C4-2B (cell line): ENCODE results near the gene ZNF691.

Experiments
- H3K27ac ChIP-seq: fragments of 450-650 bp; 2 replicates; pipeline ENCODE4 v1.5.1; 2017
- CTCF ChIP-seq: fragments of 450-650 bp; conservative IDR thresholded peaks from 2 replicates; pipeline ENCODE4 v1.5.1; 2017; ENCODE audit warnings: mild to moderate bottlenecking
- ZFX ChIP-seq: fragments of 450-650 bp; IDR thresholded peaks from 2 replicates; pipeline ENCODE4 v1.6.1; 2017

Gene ZNF691

GRCh38 chr1:42835422-42835821 lies 11.0 kb upstream of the ZNF691 start:
- no peak overlapping the region for H3K27ac ChIP-seq
- TF ChIP-seq ZFX: no peak

DNA sequence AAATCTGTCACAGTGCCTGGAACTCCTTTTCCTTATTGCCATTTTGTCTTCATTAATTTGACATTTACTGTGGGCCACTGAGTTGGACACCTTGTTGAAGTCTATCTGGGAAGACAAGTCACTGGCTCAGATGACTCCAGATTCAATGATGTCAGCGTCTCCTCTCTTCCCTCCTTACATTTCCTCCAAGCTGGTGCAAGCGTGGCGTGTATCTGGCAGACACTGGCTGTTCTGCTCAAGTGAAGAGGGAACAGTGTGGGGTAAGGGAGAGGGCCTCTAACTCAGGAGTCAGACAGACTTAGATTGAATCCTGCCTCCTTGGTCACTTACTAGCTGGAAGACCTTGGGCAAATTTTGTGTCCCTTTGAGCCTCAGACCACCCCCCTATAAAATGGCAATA lies 8.7 kb upstream of the ZNF691 start:
- TF ChIP-seq ZFX (no peak), CTCF (no peak)
- H3K27ac ChIP-seq: no peak overlapping the region

GRCh38 chr1:42838482-42839190 lies 7.8 kb upstream of the ZNF691 start:
- H3K27ac ChIP-seq: no peak overlapping the region
- no peak for TF ChIP-seq CTCF
- no peak for TF ChIP-seq ZFX

GRCh38 chr1:42841010-42841409 lies 5.4 kb upstream of the ZNF691 start:
- no peak overlapping the region for H3K27ac ChIP-seq
- TF ChIP-seq ZFX: no peak
- no peak for TF ChIP-seq CTCF

GRCh38 chr1:42841440-42842147 lies 4.8 kb upstream of the ZNF691 start:
- H3K27ac ChIP-seq: no peak overlapping the region
- no peak for TF ChIP-seq ZFX
- TF ChIP-seq CTCF: no peak

- H3K27ac ChIP-seq: no peak overlapping the region
- TF ChIP-seq CTCF (no peak), ZFX (no peak)
Measured at GRCh38 chr1:42844592-42845140, 1.7 kb upstream of the ZNF691 start.

- TF ChIP-seq CTCF (no peak), ZFX (no peak)
- no peak overlapping the region for H3K27ac ChIP-seq
Measured at GRCh38 chr1:42845193-42845592, 1.2 kb upstream of the ZNF691 start.
